Right atrium auricular region (tissue), 2 donors: Measurements from ENCODE around the gene PCSK5. TPM values are rescaled to one million over a fixed set of nuclear protein-coding genes. Genes with fewer than 3 reads are reported as not detected.
A peak's percentile ranks its signal among the peaks of the same experiment; 100 is the strongest.

Source experiments
- DNase-seq: peaks from one replicate; pipeline ENCODE4 v3.0.0-alpha.2; 2019; ENCODE audit warnings: low spot score
- H3K27ac ChIP-seq, 2 donors: fragments of 200-600 bp; sonication (generic); 1 replicate in 1 of 2; 2 replicates in 1 of 2; pipeline ENCODE4 v1.5.1; 2016 to 2019
- H3K27me3 ChIP-seq, 2 donors: fragments of 200-600 bp; sonication (generic); one replicate each; pipeline versions ENCODE4 v1.5.1 to v1.6.0; 2017 to 2019
- H3K36me3 ChIP-seq: fragments of 200-600 bp; sonication (generic); one replicate; pipeline ENCODE4 v1.5.1; 2016
- H3K4me1 ChIP-seq, 2 donors: fragments of 200-600 bp; sonication (generic); one replicate each; pipeline versions ENCODE4 v1.5.1 to v1.6.0; 2017 to 2019
- H3K4me3 ChIP-seq, 2 donors: fragments of 200-600 bp; sonication (generic); 1 replicate in 1 of 2; 2 replicates in 1 of 2; pipeline ENCODE4 v1.5.1; 2017 to 2019; ENCODE audit warnings: mild to moderate bottlenecking in 1 of 2, moderate library complexity in 1 of 2
- H3K9me3 ChIP-seq, 2 donors: fragments of 200-600 bp; sonication (generic); one replicate each; pipeline ENCODE4 v1.5.1; 2019
- total RNA-seq, 2 donors: library from RNA; depleted of rRNA; stranded (reverse); fragments of >200 nt; gene quantifications; one replicate each; pipeline ENCODE4 v1.1.0, GENCODE V29; 2016
- TF ChIP-seq, protein P1 (sequence below), 2 donors: fragments of 200-600 bp; sonication (generic); IDR thresholded peaks; one replicate each; pipeline ENCODE4 v1.5.1; 2019; ENCODE audit warnings: antibody characterized with exemption in 2 of 2

Gene PCSK5
- 1 to 10 TPM; 5.3 to 6.5 TPM for total RNA-seq

DNA sequence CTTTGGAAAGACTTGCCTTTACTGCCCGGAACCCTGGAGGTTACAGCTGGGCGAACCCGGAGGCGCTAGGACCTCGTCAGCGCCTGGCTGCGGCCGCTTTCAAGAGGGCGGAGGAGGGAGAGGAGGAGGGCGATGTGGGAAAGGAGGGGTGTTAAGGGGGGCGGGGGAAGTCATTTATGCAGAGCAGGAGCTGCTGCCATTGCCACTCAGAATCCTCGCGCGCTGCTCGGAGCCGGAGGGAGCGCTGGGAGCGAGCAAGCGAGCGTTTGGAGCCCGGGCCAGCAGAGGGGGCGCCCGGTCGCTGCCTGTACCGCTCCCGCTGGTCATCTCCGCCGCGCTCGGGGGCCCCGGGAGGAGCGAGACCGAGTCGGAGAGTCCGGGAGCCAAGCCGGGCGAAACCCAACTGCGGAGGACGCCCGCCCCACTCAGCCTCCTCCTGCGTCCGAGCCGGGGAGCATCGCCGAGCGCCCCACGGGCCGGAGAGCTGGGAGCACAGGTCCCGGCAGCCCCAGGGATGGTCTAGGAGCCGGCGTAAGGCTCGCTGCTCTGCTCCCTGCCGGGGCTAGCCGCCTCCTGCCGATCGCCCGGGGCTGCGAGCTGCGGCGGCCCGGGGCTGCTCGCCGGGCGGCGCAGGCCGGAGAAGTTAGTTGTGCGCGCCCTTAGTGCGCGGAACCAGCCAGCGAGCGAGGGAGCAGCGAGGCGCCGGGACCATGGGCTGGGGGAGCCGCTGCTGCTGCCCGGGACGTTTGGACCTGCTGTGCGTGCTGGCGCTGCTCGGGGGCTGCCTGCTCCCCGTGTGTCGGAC lies at the start of gene PCSK5:
Gene PCSK5 (plus strand): TSS at position 202 of the 805 bp plus-strand sequence. CDS start 509 bp downstream, at position 711.
- H3K4me3 ChIP-seq, result peak within 1 kb of the TSS; percentile 80 to 87
- no peaks in the 10 kb centered on the region for H3K36me3 ChIP-seq
- H3K4me1 ChIP-seq, result peaks cover 0 to 40% of the 10 kb centered on the region in 2 donors
- no peaks in the 10 kb centered on the region for H3K27me3 ChIP-seq
- no peaks in the 10 kb centered on the region for H3K9me3 ChIP-seq
- peak; percentile 91 for DNase-seq
- TF ChIP-seq, protein P1, sequence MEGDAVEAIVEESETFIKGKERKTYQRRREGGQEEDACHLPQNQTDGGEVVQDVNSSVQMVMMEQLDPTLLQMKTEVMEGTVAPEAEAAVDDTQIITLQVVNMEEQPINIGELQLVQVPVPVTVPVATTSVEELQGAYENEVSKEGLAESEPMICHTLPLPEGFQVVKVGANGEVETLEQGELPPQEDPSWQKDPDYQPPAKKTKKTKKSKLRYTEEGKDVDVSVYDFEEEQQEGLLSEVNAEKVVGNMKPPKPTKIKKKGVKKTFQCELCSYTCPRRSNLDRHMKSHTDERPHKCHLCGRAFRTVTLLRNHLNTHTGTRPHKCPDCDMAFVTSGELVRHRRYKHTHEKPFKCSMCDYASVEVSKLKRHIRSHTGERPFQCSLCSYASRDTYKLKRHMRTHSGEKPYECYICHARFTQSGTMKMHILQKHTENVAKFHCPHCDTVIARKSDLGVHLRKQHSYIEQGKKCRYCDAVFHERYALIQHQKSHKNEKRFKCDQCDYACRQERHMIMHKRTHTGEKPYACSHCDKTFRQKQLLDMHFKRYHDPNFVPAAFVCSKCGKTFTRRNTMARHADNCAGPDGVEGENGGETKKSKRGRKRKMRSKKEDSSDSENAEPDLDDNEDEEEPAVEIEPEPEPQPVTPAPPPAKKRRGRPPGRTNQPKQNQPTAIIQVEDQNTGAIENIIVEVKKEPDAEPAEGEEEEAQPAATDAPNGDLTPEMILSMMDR (IDR thresholded peaks at IDR 0.05), result peak; percentile 11 to 47
- peak within 1 kb of the TSS; percentile 81 to 90 for H3K27ac ChIP-seq

DNA sequence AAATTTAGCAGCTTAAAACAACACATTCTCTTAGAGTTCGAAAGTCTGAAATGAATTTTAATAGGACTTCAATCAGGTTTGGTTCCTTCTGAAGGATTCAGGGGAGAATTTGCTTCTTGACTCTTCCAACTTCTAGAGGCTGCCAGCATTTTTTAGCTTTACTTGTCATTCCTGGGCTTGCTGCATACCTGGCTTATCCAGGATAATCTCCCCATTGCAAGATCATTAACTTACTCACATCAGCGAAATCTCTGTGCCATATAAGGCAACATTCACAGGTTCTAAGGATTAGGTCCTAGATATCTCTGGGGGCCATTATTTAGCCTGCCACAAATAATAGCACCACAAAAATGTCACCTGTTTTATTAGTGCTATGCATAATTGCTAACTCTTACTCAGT lies 46.2 kb upstream of the PCSK5 start:
- Histone ChIP-seq H3K4me1 (no peaks in the 10 kb centered on the region), H3K27ac (no peak overlapping the region), H3K36me3 (no peaks in the 10 kb centered on the region), H3K4me3 (no peak overlapping the region), H3K9me3 (peaks cover 0 to 6% of the 10 kb centered on the region in 2 donors), H3K27me3 (no peaks in the 10 kb centered on the region)
- no peak for DNase-seq
- TF ChIP-seq, protein P1 (IDR thresholded peaks at IDR 0.05), result no peak

DNA sequence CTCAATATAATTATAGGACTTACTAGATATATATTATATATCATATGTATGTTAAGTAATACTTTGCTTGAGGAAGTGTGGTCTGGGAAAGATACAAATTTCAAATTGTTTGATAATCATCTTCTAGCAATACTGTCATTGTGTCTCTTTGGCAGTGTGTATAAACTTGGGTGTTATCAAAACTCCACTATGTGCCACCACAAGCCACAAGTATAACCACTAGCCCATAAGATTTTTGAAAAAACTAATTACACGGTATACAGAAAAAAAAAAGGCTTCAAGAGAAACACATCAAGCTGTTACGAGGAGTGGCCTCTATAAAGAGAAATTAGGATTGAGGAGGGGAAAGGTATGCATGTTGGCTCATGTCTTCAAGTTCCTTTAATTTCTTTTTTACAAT lies 44.7 kb upstream of the PCSK5 start:
- TF ChIP-seq, protein P1 (IDR thresholded peaks at IDR 0.05), result no peak
- no peaks in the 10 kb centered on the region for H3K27me3 ChIP-seq
- DNase-seq, result no peak
- peaks cover 0 to 6% of the 10 kb centered on the region in 2 donors for H3K9me3 ChIP-seq
- no peaks in the 10 kb centered on the region for H3K36me3 ChIP-seq
- no peak overlapping the region for H3K4me3 ChIP-seq
- H3K4me1 ChIP-seq, result no peaks in the 10 kb centered on the region
- H3K27ac ChIP-seq, result no peak overlapping the region

DNA sequence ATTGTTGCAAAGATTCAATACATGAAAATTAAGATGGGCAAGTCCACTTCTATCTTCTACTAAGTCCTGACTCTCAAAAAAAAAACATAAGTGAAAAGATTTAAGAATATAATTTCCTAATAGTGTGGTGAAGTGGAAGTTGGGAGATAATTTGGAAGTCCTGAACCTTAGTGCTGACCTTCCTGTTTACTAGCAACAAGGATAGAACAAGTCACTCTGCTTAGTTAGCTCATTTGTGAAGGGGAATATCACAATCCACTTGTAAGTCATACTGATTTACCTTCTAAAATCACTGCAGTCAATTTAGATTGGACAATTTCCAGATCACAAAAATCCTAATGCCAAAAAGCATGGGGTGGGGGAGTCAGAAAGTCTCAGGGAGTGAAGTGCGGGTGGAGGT lies 43.4 kb upstream of the PCSK5 start:
- TF ChIP-seq, protein P1 (IDR thresholded peaks at IDR 0.05), result no peak

DNA sequence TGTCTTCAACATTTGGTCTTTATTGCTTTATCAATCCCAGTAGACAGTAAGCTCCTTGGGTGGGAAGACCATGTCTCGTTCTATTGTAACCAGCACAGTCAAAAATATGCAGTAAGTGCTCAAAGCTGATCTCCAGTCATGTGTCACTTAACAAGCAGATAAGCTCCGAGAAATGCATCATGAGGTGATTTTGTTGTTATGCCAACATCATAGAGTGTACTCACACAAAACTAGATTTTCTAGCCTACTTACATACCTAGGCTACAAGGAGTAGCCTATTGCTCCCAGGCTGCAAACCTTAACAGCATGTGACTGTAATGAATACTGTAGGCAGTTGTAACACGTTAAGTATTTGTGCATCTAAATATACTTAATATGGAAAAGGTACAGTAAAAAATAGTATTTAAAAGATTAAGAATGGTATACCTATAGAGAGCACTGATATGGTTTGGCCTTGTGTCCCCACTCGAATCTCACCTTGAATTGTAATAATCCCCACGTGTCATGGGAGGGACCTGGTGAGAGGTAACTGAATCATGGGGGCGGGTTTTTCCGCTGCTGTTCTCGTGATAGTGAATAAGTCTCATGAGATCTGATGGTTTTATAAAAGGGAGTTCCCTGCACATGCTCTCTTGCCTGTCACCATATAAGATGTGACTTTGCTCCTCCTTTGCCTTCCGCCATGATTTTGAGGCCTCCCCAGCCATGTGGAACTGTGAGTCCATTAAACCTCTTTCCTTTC lies 39.8 kb upstream of the PCSK5 start:
- Histone ChIP-seq H3K4me1 (no peaks in the 10 kb centered on the region), H3K36me3 (no peaks in the 10 kb centered on the region), H3K27me3 (no peaks in the 10 kb centered on the region), H3K4me3 (no peak overlapping the region), H3K27ac (no peak overlapping the region), H3K9me3 (no peaks in the 10 kb centered on the region)
- DNase-seq, result no peak
- TF ChIP-seq, protein P1 (IDR thresholded peaks at IDR 0.05), result no peak

More for the DNA sequence above, 43.4 kb upstream of the PCSK5 start:
- Histone ChIP-seq H3K27ac (no peak overlapping the region), H3K4me1 (no peaks in the 10 kb centered on the region), H3K36me3 (no peaks in the 10 kb centered on the region), H3K4me3 (no peak overlapping the region), H3K27me3 (no peaks in the 10 kb centered on the region), H3K9me3 (peaks cover 0 to 6% of the 10 kb centered on the region in 2 donors)
- no peak for DNase-seq
